ENCODE data around the gene FAM171A1.
"Not testable (repeated sequence)": the region's sequence is repeated elsewhere in the genome, so short reads cannot be mapped to it uniquely, and the experiment has no call there.

The FAM171A1 gene

DNA sequence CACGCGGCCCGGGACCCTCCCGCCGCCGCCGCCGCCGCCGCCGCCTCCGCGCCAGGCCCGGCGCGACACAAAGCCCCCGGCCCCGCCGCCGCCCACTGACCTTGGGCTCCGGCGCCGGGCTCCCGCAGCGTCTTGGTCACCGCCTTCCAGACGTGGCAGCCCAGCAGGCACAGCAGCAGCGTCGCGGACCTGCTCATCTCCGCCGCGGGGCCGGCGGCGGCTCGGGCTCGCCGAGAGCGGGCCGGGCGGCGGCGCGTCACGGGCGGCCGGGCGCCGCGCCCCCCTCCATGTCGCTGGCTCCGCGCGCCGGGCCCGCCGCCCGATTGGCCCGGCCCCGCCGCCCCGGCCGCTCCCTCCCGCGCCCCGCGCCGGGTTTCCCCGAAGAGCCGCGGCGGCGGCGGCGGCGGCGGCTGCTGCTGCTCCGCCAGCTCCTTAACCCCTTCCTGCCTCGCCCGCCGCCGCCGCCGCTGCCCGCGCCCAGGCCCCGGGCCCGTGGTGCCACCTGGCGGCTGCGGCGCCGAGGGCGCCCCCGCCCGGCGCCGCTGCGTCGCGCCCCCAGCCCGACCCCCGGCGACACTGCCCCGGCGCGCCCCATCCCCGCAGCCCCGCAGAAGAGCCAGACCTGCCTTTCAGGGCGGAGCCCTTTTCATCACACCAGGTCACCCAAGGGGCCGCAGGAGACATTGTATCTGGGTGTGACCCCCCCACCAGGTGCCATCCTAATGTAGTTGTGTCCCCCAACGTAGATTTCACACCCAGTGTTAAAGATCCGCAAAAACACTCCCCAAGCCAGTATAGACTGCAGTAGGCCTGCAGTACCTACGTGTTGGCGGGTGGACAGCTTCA lies at the start of gene FAM171A1:
FAM171A1 (minus strand) TSS at position 434 of the 846 bp plus-strand sequence; CDS start at position 197, 237 bp downstream.
- DNase-seq = peak; percentile 61

DNA sequence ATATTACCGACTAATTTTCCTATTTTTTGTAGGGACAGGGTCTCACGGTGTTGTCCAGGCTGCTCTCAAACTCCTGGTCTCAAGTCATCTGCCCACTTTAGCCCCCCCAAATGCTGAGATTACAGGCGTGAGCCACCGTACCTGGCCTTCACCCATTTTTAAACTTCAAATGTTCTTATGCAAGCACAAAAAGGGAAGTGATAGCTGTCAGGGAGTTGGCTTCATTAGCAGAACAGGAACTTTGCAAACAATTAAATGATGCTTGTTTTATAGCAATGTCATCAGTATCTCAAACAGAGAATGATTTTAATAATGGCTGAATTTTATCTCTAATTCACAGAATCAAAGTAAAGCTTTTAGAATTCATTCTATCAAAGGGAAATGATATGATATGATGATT lies 49.8 kb upstream of the FAM171A1 start:
- no peak for DNase-seq

DNA sequence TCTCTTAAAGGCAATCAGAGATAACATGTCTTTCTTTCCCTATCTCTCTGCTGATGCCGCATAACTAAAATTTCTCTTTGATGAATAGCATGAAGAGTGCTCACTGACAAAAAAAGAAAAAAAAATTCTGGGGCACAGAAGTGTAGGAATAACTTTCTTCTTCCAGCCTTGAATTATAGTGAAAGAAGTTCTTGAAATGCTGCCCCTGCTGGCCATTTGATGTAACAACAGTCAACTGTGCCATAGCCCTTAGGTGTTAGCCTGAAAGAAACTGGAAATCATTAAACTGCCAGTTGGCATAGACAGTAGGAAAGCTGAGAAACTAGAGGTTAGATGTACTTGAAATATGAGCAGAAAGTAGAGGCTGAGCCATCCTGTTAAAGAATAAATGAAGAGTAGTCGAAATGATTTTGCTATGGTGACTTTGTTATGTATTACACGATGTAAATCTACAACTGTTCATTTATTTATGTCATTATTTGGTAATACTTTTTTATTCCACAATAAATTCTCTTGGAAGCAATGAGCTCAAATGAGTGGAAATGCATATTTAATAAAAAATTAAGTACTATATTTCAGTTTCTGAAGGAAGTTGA lies 48.3 kb upstream of the FAM171A1 start:
- DNase-seq = peak; percentile 18

DNA sequence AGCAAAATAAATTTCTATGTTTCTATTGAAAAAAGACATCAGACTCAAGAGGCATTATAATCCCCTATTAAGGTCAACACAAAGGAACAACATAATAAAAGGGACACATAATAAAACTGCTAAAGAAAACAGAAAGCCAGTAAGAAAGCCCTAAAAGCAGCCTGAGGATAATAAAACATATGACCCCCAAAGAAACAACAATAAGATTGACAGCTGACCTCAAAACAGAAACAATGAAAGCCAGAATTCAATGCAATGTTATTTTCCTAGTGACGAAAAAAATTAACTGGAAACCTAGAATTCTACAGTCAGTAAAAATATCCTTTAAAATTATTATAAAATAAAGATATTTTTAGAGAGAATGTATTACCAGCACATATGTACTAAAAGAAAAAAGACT lies 44.9 kb upstream of the FAM171A1 start:
- DNase-seq = no peak

DNA sequence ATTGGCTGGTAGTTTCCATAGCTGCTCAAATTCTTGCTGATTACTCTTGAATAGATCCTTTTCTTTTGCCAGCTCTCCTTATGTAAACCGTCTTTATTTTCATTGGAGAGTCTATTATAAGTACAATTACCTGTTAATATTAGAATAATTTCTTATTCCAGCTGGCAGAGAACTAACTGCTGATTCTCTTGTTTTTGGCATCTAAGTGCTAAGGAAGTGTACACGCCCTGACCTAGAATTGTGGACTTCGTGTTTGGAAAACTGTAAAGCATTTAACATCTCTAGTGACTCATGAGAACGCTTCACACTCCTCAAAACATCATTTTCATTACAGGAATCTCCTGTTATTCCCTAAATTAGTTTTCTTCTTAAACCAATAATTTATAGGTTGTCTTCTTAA lies 39.9 kb upstream of the FAM171A1 start:
- no peak for DNase-seq

DNA sequence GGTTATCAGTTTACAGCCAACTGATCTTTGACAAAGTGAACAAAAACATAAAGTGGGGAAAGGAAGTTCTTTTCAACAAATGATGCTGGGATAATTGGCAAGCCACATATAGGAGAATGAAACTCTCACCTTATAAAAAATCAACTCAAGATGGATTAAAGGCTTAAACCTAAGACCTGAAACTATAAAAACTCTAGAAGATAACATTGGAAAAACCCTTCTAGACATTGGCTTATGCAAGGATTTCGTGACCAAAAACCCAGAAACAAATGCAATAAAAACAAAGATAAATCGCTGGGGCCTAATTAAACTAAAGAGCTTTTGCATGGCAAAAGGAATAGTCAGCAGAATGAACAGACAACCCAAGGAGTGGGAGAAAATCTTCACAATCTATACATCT lies 38.3 kb upstream of the FAM171A1 start:
- not testable (repeated sequence) for DNase-seq

DNA sequence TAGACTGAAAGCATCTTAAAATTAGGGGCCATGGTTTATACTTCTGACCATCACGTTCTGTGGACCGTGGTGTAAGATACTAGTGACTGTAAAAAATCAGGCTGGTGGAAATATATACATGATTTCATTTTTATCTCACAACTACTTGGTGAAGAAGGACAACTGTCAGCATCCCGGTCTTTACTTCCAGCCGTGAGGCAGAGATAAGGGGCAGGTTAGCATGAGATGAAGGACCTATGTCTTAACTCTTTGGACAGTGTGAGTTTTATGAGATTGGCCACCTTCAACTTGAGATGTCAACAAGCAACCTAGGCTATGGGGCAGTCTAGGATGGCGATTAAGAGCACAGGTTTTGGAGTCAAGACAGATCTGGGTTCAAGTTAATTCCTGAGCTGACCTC lies 37.5 kb upstream of the FAM171A1 start:
- no peak for DNase-seq

DNA sequence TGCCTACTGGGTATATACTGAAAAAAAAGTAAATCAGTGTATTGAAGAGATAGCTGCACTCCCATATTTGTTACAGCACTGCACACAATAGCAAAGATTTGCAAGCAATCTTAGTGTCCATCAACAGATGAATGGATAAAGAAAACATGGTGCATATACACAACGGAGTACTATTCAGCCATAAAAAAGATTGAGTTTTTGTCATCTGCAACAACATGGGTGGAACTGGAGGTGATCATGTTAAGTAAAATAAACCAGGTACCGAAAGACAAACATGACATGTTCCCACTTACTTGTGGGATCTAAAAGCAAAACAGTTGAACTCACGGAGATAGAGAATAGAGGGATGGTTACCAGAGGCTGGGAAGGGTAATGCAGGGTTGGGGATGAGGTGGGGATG lies 34.2 kb upstream of the FAM171A1 start:
- DNase-seq = no peak

DNA sequence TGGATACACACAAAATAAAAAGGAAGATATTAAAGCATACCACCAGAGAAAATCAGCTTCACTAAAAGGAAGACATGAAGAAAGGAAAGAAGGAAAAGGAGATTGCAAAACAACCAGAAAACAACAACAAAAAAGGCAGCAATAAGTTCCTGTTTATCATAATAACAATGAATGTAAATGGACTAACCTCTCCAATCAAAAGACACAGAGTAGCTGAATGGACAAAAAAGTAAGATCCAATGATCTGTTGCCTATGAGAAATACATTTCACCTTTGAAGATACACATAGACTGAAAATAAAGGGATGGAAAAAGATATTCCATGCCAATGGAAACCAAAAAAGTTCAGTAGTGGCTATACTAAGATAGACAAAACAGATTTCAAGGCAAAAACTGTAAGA lies 30.3 kb upstream of the FAM171A1 start:
- no peak for DNase-seq

DNA sequence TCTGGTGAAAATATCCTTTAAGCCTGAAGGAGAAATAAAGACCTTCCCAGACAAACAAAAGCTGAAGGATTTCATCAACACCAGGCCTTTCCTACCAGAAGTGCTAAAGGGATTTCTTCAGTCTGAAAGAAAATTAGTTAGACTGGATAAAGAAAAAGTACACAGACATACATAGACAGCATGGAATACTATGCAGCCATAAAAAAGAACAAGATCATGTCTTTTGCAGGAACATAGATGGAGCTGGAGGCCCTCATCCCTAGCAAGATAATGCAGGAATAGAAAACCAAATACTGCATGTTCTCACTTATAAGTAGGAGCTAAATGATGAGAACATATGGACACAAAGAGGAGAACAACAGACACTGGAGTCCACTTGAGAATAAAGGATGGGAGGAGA lies 29.4 kb upstream of the FAM171A1 start:
- not testable (repeated sequence) for DNase-seq

DNA sequence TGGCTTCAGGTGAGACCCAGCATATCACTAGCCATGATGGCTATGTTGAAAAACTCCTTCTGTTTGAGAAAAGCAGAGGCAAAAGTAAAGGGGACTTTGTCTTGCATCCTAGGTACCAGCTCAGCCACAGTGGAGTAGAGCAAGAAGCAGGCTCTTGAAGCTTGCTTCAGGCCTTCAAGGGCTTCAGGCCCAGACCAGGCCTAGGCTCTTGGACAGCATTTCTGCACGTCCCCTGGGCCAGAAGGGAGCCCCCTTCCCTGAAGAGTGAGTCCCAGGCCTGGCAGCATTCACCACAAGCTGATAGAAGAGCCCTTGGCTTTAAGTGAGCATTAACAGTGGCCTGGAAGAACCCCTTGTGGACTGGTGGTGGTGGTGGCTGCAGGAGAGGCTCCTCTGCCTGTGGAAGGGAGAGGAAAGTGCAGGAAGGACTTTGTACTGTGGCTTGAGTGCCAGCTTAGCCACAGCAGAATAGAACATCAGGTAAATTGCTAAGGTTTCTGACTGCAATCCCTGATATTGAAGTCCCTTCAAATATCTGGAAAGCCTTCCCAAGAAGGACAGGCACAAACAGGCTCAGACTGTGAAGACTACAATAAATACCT lies 28.1 kb upstream of the FAM171A1 start:
- no peak for DNase-seq

DNA sequence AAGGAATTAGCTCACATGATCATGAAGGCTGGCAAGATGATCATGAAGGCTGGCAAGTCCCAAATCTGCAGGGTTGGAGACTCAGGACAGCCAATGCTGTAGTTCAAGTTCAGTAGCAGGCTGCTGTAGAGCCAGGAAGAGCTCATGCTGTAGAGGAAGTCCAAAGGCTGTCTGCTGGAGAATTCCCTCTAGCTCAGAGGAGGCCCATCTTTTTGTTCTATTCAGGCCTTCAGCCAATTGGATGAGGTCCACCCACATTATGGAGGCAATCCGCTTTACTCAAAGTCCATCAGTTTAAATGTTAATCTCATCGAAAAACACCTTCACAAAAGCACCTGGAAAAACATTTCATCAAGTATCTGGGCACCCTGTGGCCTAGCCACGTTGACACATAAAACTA lies 24.8 kb upstream of the FAM171A1 start:
- no peak for DNase-seq

DNA sequence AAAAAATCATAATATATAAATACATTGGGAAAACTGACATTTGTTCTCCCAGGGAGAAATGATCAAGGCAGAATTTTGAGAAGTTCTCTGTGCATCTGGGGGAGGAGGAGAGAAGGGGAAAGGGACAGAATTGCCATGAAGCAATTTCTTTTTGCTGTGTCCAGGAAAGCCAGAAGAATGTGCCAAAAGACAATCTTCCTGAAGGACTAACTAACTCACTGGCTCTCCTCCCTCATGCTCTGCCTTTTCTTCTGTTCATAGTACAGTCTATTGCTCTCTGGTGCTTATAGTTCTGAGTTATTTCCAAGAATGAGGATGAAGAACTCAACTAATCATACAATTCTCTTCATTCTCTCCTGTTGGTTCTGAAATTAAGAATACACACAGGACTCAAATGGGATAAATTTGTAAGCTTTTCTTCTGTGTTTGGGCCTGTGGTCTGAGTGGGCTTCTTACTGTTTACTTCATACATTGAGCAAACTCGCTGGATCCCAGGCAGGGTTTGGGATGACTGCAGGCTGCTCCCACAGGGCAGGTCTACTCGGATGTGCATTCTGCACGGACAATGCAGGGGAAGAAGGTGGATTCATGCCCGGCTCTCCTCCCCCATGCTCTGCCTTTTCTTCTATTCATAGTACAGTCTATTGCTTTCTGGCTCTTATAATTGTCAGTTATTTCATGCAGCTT lies 22.2 kb upstream of the FAM171A1 start:
- DNase-seq = no peak

DNA sequence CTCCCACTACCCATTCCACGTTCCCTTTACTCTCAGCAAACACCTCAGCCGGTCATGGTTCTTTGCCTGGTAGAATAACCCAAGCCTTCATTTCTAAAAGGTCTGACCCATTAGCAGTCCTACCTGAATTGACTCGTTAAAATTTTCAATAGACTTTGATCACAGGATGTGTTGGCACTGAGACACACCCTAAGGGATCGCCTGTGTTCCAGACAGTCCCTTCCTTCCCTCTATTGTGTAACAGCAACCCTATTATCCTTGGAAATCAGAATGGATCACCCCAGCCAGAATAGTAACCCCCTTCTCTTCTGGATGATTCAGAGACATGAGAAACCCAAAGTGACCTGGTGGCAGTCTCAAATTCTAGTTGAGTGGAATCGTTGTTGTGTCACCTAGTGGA lies 20.4 kb upstream of the FAM171A1 start:
- DNase-seq = no peak

DNA sequence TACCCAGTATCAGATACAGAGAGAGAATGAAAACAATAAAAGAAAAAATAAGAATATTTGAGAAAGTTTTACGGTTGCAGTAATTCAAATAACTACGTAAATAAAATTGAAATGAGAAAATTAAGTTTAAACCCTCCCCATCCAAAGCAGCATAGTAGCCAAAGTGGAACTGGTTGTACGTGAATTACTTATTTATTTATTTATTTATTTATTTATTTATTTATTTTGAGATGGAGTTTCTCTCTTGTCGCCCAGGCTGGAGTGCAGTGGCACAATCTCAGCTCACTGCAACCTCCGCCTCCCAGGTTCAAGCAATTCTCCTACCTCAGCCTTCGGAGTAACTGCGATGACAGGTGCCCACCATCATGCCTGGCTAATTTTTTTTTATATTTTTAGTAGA lies 17.1 kb upstream of the FAM171A1 start:
- DNase-seq = not testable (repeated sequence)

DNA sequence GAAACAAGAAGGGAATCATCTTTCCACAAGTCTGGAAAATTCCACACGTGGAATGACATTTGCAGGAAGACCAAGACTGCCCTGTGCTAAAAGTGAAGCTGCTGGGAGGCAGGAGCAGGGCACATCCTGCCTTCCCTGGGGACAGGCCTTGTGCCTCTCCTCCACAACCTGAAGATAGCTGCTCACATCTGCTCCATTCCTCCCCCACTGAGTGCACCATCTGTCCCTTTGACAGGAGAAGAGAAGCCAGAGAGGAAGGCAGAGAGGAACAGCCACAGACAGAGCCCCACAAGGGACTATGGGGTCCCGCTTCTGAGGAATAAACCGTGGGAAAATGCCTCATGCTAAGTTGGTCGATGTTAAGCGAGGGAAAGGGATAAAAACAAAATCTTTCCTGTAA lies 15.9 kb upstream of the FAM171A1 start:
- DNase-seq = no peak

DNA sequence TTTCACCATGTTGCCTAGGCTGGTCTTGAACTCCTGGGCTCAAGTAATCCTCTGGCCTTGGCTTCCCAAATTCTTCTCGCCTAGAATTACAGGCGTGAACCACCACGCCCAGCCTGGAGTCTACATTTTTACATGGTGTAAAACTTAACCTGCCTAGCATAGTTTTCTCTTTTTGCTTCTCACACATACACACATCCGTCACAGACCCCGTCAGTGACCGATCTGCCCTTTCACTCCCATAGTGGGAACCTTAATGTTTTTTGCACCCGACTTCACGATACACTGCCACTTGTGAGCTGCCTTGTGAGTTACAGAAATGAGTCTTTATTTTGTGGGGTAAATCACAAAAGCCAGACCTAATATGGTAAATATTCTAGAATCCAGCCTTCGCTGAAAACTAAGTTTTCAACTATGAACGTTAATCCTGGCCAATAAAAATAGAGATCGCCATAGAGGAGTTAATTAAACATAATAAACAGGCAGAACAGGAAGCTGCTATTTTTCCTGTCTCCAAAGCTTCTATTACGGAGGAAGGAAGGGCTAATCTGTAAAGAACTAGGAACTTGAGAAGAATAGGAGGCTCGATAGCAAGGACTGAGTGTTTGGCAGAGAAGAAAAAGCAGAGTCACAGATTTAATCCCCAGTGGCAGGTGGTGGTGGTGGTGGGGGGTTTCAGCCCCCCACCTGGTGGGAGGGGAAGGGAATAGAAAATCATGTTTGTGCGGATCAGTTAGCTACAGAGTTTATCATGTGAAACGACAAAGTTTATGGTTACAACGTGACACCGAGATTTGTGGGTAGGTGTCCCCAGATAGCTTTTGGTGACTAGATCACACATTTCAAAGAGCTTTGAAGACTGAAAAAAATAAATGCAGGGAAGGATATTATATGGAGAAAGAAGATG lies 14.7 kb upstream of the FAM171A1 start:
- DNase-seq = no peak

DNA sequence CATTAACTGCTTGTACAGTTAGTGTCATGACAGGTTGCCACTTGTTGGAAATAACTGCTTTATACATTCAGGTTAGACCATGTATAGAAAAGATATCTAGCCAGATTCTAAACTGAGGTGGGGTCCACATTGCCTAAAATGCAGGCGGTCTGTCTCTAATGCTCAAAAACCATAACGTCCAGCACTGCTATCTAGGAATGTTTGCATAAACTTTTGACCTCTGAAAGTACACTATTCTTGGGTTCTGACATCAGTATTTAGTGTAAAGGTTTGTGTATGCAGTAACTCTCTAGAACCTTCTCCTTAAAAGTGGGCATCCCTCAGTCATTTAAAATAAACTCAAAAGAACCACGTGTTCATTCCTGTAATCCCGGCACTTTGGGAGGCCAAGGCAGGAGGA lies 10.3 kb upstream of the FAM171A1 start:
- no peak for DNase-seq

DNA sequence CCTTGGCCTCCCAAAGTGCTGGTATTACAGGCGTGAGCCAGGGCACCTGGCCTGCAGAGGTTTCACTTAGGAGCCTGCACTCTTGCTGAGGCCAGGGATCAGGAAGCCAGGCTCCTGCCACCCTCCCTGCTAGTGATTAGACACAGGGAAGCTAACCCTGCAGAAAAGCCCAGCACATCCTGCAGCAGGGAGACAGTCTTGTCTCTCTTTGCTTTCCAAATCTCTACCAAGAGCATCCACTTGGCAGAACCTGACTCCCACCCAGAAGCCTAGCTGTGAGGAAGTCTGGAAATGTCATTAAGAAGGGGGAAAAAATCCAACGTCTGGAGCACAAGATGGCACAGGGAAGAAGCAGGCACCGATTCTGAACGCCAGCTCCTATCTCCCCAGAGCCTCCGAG lies 8.0 kb upstream of the FAM171A1 start:
- no peak for DNase-seq

DNA sequence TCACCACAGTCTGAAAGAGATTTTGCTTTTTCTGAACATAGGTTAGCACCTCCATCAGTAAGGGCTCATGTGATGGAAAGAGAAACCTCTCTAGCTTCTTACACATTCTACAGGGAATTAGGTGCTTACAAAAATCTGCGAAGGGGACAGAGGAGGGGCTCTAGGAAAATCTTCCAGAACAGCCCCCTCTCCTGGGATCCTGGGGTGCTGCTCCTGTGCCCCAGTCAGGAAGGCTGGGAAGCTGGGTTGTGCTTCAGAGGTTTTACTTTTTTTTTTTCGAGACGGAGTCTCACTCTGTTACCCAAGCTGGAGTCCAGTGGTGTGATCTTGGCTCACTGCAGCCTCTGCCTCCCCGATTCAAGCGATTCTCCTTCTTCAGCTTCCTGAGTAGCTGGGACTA lies 7.5 kb upstream of the FAM171A1 start:
- DNase-seq = no peak

DNA sequence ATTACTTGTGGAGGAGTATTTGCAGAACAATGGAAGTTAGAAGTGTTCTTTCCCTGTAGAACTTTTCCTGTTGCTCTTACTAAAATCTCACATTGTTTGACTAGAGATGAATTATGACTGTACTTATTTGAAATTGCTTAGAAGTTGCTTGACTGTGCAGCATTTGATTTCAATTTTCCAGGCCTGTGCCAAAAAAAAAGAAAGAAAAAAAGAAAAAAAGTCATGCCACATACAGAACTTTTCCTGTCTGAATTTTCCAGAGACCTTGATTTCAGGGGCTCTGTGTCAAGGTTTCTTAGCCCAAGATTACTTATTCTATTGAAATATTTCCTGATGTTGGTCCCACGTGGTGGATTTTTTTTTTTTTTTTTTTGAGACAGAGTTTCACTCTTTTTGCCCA lies 3.5 kb upstream of the FAM171A1 start:
- no peak for DNase-seq

DNA sequence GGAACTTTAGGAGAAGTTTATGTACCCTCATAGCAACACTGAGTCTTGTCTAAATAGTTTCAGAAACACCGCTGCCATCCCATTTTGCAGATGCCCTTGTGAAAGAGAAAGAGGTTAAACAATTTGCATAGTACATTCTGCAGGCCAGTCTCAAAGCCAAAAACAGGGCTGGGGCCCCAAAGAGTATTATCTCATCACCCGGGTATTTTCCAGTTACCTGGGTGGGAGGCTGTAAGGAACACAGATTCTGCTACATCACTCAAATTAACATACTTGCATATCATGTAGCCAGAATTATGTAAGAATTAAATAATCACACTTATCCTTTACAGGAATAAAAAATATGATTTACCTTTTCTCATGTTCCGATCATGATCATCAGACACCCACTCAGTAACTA lies 3.1 kb upstream of the FAM171A1 start:
- DNase-seq = no peak

DNA sequence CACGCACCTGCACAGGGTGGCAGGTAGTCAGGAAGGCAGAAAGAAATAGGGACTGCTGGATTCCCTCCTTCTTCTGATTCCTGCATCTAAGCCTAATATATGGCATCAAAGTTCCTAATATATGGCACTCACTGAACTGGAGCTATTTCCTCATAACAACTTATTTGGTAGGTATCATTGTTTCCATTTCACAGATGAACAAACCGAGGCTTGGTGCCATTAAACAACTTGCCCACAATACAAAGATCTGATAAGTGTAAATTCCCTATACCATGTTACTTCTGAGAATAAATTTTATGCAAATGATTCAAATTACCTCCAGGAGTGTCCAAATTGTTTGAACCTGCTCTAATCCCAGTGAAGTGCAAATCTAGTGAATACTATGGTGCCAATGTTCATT lies 2.1 kb upstream of the FAM171A1 start:
- no peak for DNase-seq

All from stimulated activated CD4-positive, alpha-beta T cell treated with anti-CD3 and anti-CD28 coated beads, Interleukin-12 subunit alpha, Interleukin-12 subunit beta, amount 100 ng/mL, for 4 hours (primary cell).